Stimulated activated CD8-positive, alpha-beta memory T cell treated with anti-CD3 and anti-CD28 coated beads, Interleukin-7, amount 100 ng/mL, for 4 hours (primary cell): ENCODE measurements around the gene TMEM72.
A peak's percentile ranks its signal among the peaks of the same experiment; 100 is the strongest.
"Not testable (repeated sequence)": the region's sequence is repeated elsewhere in the genome, so short reads cannot be mapped to it uniquely, and the experiment has no call there.

Source experiments
- DNase-seq, 2 donors: peaks; one replicate each; pipeline ENCODE4 v3.0.0-alpha.2; 2020; ENCODE audit warnings: low read depth in 2 of 2

Gene TMEM72

DNA sequence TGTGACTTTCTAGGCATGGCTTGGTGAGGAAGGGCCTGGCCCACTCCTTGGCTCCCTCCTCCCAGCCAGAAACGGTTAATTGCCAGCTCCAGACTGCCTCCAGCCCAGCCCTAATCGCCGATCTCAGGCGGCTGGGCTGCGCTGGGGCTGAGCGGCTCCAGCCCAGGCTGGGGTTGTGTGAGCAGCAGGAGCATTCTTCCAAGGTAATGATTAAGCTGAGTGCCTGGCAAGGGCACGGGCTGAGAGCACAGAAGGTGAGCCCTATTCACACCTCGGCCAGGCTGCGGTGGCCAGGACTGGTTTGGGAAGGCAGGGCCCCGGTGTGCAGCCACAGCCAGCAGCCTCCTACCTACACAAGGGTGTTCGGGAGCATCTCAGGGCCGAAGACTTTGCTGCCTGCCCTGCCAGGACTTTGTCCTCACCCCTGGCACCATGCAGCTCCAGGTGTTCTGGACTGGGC lies at the start of gene TMEM72:
TSS of gene TMEM72 (plus strand) at position 257 of the 460 bp plus-strand sequence. CDS start at position 433, 176 bp downstream.
- DNase-seq, result no peak

DNA sequence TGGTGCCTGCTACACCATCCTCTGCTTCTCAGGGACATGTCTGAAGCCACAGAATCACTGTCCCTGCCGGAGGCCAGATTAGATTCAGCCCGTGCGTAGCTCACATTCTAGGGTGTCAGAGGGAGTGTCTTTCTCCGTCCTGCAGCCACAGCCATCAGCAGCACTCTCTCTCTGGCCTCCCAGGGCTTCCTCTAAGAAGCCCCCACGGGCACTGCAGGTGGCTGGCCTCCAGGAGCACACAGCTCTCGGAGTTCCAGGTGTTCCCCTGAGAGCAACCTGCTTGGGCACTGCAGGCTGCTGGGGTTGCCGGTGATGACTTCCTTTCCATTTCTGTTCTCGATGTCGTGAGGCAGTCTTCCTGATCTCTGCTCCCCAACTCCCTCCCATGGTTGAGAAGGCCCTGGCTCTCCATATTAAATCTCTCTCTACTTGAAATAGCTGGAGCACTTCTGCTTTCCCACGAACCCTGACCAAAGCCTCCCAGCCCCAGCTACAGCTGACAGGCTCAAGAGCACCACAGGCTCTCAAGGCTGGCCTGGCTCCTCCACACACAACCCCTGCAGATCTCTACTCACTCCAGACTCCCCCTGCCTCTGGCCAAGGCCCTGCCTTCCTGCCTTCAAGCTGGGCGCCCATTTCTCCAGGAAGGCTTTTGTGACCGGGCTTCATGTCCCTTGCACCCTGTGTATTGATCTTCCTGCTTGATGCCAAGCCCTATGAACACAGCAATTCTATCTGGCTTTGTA lies 49.0 kb upstream of the TMEM72 start:
- no peak for DNase-seq

DNA sequence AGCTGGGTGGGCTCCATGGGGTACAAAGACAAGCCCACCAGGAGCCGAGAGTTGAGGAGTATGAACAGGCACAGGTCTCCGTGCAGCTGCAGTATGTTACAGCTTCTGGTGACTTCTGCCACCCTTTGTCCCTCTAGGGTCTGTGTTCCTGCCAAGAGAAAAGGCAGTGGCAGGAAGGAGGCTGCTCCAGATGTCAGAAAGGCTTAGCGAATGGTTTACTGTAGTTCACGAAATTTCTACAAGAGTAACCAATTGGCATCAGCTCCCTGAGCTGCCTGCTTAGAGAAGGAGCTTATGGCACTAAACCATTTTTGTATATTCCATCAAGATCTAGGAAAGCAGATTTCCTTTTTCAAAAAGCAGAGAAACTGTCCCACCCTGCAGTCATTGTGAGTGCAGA lies 48.2 kb upstream of the TMEM72 start:
- DNase-seq, result no peak

DNA sequence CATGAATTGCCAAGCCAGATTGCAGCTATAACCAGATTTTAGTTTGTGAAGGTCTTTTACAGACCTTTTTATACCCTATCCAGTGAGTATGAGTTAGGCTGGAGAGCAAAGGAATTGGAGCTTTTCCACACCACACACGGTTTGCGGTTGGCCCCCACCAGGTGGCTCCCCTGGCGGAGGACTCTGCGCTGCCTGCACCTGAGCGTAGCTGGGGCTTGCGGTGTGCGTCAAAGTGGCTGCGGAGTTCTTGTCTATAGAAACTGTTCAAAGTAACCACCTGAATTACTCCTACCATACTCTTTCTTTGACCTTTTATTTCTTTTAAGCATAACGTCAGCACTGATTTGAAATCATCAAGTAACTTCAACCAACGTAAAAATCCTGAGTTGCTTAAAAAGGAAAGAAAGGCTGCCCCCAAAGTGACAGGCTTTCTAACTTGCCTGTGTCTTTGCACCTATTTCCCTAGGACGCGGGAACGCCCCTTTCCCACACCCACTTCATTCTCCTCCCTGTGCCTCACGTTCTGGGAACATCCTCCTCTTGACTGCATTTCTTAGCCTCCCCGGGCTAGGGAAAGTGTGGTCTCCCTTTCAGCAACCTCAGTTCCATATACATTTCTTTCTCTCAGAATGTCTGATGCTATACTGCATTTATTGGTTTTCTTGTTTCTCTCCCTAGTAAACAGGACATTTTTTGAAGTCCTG lies 47.6 kb upstream of the TMEM72 start:
- no peak for DNase-seq

DNA sequence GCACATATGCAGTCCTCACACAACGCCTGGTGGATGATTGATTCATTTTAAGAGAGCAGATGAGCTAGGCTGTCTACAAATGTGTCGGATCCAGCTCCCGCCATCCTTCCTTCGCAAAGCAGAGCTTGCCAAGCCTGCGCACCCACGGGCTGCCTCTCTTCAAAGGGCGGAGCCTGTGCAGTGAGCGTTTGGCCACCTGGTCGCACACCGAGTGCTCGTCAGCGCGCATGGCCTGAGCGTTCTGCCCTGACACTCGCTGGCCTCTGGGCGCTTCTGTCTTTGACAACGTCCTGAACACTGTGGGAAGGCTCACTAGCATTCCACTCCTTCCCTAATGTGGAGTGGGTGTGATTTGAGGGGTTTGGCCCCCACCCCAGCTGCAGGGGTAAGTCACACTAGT lies 47.1 kb upstream of the TMEM72 start:
- peak in 1 of 2 donors; percentile 13 for DNase-seq

GRCh38 chr10:44864637-44865288 lies 46.4 kb upstream of the TMEM72 start:
- peak; percentile 48 to 70 for DNase-seq

GRCh38 chr10:44865289-44865671 lies 45.9 kb upstream of the TMEM72 start:
- no peak for DNase-seq

- DNase-seq, result not testable (repeated sequence)
Measured at GRCh38 chr10:44866367-44866766, 44.8 kb upstream of the TMEM72 start.

DNA sequence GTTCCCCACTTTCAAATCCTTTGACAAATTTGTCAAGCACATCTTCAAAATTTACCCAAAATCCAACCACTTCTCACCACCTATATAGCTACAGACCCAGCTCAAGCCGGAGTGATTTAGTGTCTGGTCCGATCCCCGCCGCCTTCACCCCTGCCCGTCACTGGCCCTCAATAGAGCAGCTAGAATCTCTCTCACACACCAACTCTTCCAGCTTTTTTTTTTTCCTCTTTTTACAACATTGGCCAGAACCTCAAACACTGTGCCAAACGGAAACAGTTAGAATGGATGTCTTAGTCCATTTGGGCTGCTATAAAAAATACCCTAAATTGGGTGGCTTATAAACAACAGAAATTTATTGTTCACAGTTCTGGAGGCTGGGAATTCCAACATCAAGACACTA lies 41.1 kb upstream of the TMEM72 start:
- no peak for DNase-seq

DNA sequence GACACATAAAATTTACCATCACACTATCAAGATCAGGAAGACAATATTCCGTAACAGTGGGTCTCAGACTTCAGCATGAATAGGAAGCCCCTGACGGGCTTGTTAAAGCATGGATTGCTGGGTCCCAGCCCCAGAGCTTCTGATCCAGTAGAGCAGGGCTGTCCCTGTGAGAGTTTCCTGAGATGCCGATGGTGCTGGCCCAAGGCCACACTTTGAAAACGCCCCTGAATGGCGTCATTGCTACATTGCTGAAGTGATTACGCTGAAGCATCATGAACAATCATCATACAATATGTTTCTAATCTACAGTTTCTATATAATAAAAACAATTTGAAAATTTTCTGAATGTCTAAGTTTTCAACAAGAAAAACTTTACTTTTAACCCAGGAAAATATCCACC lies 38.0 kb upstream of the TMEM72 start:
- DNase-seq, result no peak

GRCh38 chr10:44874166-44874565 lies 37.0 kb upstream of the TMEM72 start:
- DNase-seq, result no peak

GRCh38 chr10:44878706-44879530 lies 32.2 kb upstream of the TMEM72 start:
- DNase-seq, result peak; percentile 40 to 66

DNA sequence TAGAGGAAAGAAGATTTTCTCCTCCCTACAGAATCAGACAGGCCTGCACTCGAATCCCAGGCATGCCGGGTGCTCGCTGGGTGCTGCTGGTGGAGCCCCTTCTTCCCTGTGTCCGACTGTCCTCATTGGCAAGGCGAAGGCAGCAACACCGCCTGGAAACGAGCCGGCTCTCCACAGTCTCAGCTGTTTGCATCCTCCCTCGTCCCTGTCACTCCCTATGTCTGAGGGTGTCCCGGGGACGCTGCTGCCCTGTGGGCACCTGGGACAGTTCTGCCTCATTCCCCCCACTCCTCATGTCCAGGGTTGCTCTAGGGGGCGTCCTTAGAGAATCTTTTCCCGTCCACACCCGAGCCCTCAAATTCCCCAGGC lies 31.6 kb upstream of the TMEM72 start:
- no peak for DNase-seq

DNA sequence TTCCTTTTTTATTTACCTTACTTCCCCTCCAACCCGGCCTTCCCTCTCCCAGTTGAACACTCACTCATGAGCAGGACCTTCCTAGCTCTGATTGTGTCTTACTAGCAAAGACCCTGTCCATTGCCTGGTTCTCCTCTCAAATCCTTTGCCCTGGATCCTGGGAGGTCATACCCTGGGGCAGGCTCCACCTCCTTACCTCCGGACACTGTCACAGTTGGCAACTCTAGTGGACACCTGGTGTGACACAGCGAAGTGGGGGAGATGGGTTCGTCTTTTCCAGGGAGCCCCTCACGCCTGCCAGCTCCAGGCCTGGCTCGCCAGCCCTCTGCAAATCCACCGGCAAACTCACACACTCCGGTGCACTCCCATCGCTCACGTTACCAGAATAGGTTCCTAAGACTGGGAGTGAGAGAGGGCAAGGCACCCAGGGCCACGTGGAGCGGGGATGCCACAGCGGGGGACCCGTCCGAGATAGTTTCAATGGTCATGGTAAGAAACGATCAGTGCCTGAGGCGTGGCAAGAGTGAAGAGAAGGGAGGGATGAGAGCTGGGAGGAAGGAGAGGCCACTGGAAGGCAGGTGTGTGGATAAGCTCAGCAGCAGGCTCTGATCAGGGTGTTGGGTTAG lies 30.9 kb upstream of the TMEM72 start:
- no peak for DNase-seq

DNA sequence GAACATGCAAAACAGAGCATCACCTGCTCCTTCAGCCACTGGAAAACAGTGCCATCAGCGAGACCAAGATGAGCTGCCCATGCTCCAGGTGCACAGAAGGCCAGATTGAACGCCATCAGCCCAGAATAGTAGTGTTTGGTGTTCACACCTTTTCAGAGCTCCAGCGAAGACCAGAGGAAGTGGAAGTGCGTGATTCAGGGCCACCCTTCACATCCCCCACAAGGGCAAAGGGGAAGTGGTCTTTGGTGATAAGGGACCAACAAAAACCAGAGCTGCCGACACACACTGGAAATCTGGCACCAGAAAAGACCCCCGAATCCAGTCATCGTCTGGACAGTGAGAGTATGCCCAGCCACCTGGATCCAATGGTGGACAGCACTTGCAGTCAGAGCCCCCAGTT lies 29.5 kb upstream of the TMEM72 start:
- DNase-seq, result no peak

- no peak for DNase-seq
Measured at GRCh38 chr10:44882166-44882720, 28.9 kb upstream of the TMEM72 start.

DNA sequence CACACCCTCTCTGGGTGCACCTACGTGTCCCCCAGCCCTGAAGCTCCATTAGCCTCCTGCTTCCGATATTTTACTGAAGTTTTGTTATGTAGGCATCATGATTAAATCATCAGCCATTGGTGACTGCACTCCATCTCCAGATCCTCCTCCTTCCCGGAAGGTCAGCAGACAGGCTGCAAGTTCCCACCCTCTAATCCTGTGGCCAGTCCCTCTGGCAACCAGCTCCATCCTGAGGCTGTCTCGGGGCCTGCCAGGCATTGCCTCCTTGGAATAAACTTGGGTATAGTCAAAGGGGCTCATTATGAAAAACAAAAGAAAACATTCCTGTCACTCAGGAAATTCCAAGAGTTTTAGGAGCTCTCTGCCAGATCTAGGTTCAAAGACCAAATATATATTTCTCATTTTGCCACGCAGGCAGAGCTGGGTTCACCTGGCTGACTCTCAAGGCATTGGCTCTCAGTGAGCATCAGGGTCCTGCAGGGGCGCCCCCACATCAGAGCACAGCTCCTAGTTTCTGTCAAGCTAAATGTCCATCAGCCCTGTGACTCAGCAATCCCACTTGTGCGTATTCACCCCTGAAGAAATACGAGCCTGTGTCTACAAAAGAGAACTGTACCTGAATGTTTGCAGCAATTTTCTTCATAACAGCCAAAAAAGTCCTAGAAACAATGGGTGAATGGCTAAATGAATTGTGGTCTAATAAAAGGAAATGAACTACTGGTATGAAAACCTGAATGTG lies 27.4 kb upstream of the TMEM72 start:
- no peak for DNase-seq

DNA sequence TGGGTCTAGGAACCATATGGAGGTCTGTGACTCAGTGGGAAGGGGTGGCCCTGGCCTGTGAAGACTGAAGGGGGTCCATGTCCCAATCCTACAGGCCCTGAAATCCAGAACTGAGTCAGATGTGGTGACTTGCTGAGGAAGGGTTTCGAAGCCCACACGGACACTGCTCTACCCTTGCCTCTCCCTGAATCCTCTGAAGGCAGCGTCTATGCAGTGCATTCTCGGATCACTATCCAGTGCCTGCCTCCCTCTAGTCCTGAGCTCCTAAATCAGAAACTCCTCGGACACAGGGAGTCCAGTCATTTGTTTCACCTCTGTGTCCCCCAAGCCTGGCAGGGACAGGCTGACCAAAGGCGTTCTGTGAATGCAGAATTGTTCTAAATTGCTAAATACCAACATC lies 25.4 kb upstream of the TMEM72 start:
- DNase-seq, result no peak

GRCh38 chr10:44886966-44887365 lies 24.2 kb upstream of the TMEM72 start:
- no peak for DNase-seq

- DNase-seq, result no peak
Measured at GRCh38 chr10:44888886-44889285, 22.3 kb upstream of the TMEM72 start.
